B cell (primary cell): Measurements from ENCODE around the gene BMPR1A. TPM values are rescaled to one million over a fixed set of nuclear protein-coding genes. Genes with fewer than 3 reads are reported as not detected.

Experiments used
- ATAC-seq: fragments of 200-7000 bp; cut with Tn5 transposase; one replicate; pipeline ENCODE4 v1.10.0; 2021; ENCODE audit warnings: low read depth, mild to moderate bottlenecking, moderate number of reproducible peaks, moderate library complexity
- CTCF ChIA-PET: fragments of 350-600 bp; sonication (Branson Sonifier 250); formaldehyde crosslinking; loops from one replicate; lab custom pipeline; 2021; ENCODE audit warnings: antibody characterized with exemption, inconsistent platforms; lab: Charles Lee
- POLR2A ChIA-PET: fragments of 350-600 bp; sonication (Branson Sonifier 250); formaldehyde crosslinking; loops from one replicate; lab custom pipeline; 2021; ENCODE audit warnings: antibody characterized with exemption; lab: Charles Lee
- DNase-seq: peaks from one replicate; pipeline ENCODE4 v3.0.0; 2013
- H2AFZ ChIP-seq: 2 replicates; pipeline ENCODE4 v1.6.1; 2012; ENCODE audit warnings: mild to moderate bottlenecking, low read depth, low read length; ENCODE audit not compliant: insufficient read depth, poor library complexity, severe bottlenecking
- H3K27ac ChIP-seq, 2 donors: 1 replicate in 1 of 2; 2 replicates in 1 of 2; pipeline ENCODE4 v1.5.1; 2012 to 2013; ENCODE audit warnings: low read length in 2 of 2, mild to moderate bottlenecking in 2 of 2, moderate library complexity in 1 of 2
- H3K27me3 ChIP-seq, 4 experiments: fragments of 200-600 bp in 1 of 4; sonication (generic) in 1 of 4; replicated peaks in 1 of 4; 1 replicate in 2 of 4; 2 replicates in 2 of 4; pipeline versions ENCODE4 v1.6.1 to v1.7.0; 2013 to 2016; ENCODE audit warnings: low read length in 3 of 4, mild to moderate bottlenecking in 2 of 4, mixed read lengths in 1 of 4, moderate library complexity in 1 of 4; ENCODE audit not compliant: insufficient read depth in 4 of 4, control insufficient read depth in 3 of 4; ENCODE audit errors: control extremely low read depth in 1 of 4
- H3K36me3 ChIP-seq, 2 experiments: replicated peaks in 1 of 2; 1 replicate in 1 of 2; 2 replicates in 1 of 2; pipeline versions ENCODE4 v1.6.1 to v1.7.1; 2013; ENCODE audit warnings: low read length in 1 of 2; ENCODE audit not compliant: insufficient read depth in 2 of 2, control insufficient read depth in 1 of 2; ENCODE audit errors: control extremely low read depth in 1 of 2, extremely low read depth in 1 of 2
- H3K4me1 ChIP-seq, 2 donors: fragments of 200-600 bp in 1 of 2; sonication (generic) in 1 of 2; 1 replicate in 1 of 2; 2 replicates in 1 of 2; pipeline versions ENCODE4 v1.5.1 to v1.6.1; 2013 to 2017; ENCODE audit warnings: low read length in 2 of 2; ENCODE audit not compliant: control insufficient read depth in 2 of 2, insufficient read depth in 2 of 2
- H3K4me2 ChIP-seq: replicated peaks from 2 replicates; pipeline ENCODE3; 2012; ENCODE audit warnings: mild to moderate bottlenecking, low read depth, low read length; ENCODE audit not compliant: poor library complexity, severe bottlenecking
- H3K4me3 ChIP-seq, 5 experiments: fragments of 200-600 bp in 1 of 5; sonication (generic) in 1 of 5; 1 replicate in 3 of 5; 2 replicates in 2 of 5; pipeline versions ENCODE4 v1.5.1 to v1.7.0; 2011 to 2016; ENCODE audit warnings: low read length in 4 of 5, mild to moderate bottlenecking in 4 of 5, low read depth in 2 of 5, control low read depth in 1 of 5, moderate library complexity in 1 of 5; ENCODE audit not compliant: insufficient read depth in 1 of 5; ENCODE audit errors: control extremely low read depth in 1 of 5, extremely low read depth in 1 of 5
- H3K79me2 ChIP-seq: fragments of 200-600 bp; sonication (generic); one replicate; pipeline ENCODE4 v1.6.0; 2016; ENCODE audit warnings: low read length; ENCODE audit not compliant: control insufficient read depth, insufficient read depth
- H3K9ac ChIP-seq: fragments of 200-600 bp; sonication (generic); 2 replicates; pipeline ENCODE4 v1.6.1; 2017; ENCODE audit warnings: mild to moderate bottlenecking, low read length, moderate library complexity
- H3K9me3 ChIP-seq, 3 donors: one replicate each; pipeline versions ENCODE4 v1.6.1 to v1.7.1; 2013; ENCODE audit warnings: low read length in 2 of 3; ENCODE audit not compliant: control insufficient read depth in 2 of 3, insufficient read depth in 1 of 3; ENCODE audit errors: control extremely low read depth in 1 of 3
- H4K20me1 ChIP-seq: 2 replicates; pipeline ENCODE4 v1.6.0; 2012; ENCODE audit warnings: mild to moderate bottlenecking, low read length; ENCODE audit not compliant: insufficient read depth, control insufficient read depth, poor library complexity, severe bottlenecking
- H3K27ac Mint-ChIP-seq: one replicate; pipeline ENCODE4 v1.8.0; 2021; ENCODE audit warnings: mixed read lengths
- H3K27me3 Mint-ChIP-seq: one replicate; pipeline ENCODE4 v1.8.0; 2021; ENCODE audit warnings: mixed read lengths
- H3K4me1 Mint-ChIP-seq: one replicate; pipeline ENCODE4 v1.8.0; 2021; ENCODE audit warnings: mixed read lengths
- H3K4me3 Mint-ChIP-seq: one replicate; pipeline ENCODE4 v1.8.0; 2021; ENCODE audit warnings: mixed read lengths
- H3K9me3 Mint-ChIP-seq: one replicate; pipeline ENCODE4 v1.8.0; 2022; ENCODE audit warnings: mixed read lengths; ENCODE audit not compliant: insufficient read depth
- EZH2 ChIP-seq: IDR thresholded peaks from 2 replicates; pipeline ENCODE4 v1.6.1; 2012; ENCODE audit warnings: borderline replicate concordance, low read depth, mild to moderate bottlenecking, moderate library complexity, low read length; ENCODE audit not compliant: insufficient read depth, poor library complexity, severe bottlenecking
- WGBS: methylation state at CpG from one replicate; pipeline ENCODE4 v1.1.5; 2013; ENCODE audit warnings: missing lambda C conversion rate; ENCODE audit not compliant: insufficient coverage; 5-methylcytosine and 5-hydroxymethylcytosine counted together
- intact Hi-C: fragments of 100-400 bp; cut with micrococcal nuclease; formaldehyde crosslinking; loops from one replicate; pipeline ENCODE4 v1.10.0; 2022
- polyA plus RNA-seq: library from polyadenylated mRNA; depleted of rRNA; stranded (reverse); fragments of >200 nt; gene quantifications from 2 replicates; pipeline ENCODE4 v1.2.3, GENCODE V29; 2012
- total RNA-seq, 2 donors: library from RNA; stranded (reverse); fragments of 120-200 nt in 1 of 2; gene quantifications; 1 replicate in 1 of 2; 2 replicates in 1 of 2; pipeline versions ENCODE4 v1.2.3 to v1.2.4, GENCODE V29; 2013 to 2022
- TF ChIP-seq, protein P1 (sequence below): fragments of 200-600 bp; IDR thresholded peaks from one replicate; pipeline ENCODE4 v1.8.0; 2022; ENCODE audit warnings: antibody characterized with exemption, mild to moderate bottlenecking

BMPR1A gene
- total and polyA plus RNA-seq, 2 donors (not counting 1 experiment from before 2014, with no cell fraction given) = 1.9 to 15.1 TPM

DNA sequence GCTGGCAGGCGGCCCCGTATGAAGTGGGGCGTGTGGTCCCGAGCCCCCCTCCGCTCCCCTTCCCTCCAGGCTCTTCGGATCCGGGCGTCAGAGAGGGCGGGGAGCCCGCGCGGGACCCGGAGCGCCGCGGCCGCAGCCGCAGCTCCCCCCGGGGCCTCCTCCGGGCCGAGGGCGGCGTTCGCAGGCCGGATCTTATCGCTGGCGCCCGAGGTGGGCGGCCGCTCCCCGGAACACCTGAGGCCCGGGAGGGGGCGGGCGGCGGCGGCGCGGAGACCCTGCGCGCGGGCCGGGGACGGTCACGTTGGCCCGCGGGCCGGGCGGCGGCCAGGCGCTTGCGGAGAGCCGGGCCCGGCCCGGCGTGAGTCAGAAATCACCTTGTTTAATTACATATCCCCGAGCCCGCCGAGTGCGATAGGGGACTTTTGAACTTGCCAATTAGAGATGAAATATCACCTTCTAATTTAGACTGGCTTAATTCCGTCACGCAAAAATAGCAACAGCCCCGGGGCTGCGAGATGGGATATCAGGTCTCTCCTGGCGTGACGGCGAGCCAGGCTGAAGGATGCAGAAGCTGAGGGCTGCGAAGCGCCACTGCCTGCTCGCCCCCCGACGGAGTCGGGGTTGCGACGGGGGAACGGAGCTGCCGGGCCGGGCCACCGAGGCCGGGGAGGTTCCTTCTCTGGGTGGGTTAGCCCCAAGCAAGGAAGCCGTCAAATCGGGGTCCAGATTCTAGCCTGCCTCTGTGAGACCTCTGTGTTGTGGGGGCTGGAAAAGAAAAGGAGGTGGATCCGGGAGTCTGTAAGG lies 44.7 kb upstream of the BMPR1A start:
- ATAC-seq = peak; percentile 51
- 1% methylated on average over 82 of the region's 82 CpGs for WGBS
- Histone ChIP-seq H3K4me1 (peaks cover 9 to 14% of the 10 kb centered on the region in 2 donors), H3K4me3 (peak overlapping the region; percentile 30 to 83 (median 69)), H3K4me2 (peak overlapping the region; percentile 82), H3K79me2 (no peaks in the 10 kb centered on the region), H3K9ac (peak overlapping the region; percentile 72), H4K20me1 (no peaks in the 10 kb centered on the region), H2AFZ (peak overlapping the region; percentile 100), H3K36me3 (no peaks in the 10 kb centered on the region), H3K27me3 (peaks cover 0 to 3% (median under 1%) of the 10 kb centered on the region in 4 experiments), H3K9me3 (peaks cover 0 to 9% (median 0%) of the 10 kb centered on the region in 3 donors), H3K27ac (peak overlapping the region; percentile 73 to 88)
- intact Hi-C loops = loop anchor here (1.0 to 2.0 kb wide), 6 partner anchors 45 to 383 kb away; partner anchors contain the start of genes BMPR1A, GLUD1, SHLD2 and WAPL
- POLR2A ChIA-PET = interaction anchor here (0.6 to 1.4 kb wide), 3 partner anchors 41 to 97 kb away, joined by 3 to 10 read pairs (median 3); no protein-coding TSS in a partner anchor
- TF ChIP-seq, protein P1, sequence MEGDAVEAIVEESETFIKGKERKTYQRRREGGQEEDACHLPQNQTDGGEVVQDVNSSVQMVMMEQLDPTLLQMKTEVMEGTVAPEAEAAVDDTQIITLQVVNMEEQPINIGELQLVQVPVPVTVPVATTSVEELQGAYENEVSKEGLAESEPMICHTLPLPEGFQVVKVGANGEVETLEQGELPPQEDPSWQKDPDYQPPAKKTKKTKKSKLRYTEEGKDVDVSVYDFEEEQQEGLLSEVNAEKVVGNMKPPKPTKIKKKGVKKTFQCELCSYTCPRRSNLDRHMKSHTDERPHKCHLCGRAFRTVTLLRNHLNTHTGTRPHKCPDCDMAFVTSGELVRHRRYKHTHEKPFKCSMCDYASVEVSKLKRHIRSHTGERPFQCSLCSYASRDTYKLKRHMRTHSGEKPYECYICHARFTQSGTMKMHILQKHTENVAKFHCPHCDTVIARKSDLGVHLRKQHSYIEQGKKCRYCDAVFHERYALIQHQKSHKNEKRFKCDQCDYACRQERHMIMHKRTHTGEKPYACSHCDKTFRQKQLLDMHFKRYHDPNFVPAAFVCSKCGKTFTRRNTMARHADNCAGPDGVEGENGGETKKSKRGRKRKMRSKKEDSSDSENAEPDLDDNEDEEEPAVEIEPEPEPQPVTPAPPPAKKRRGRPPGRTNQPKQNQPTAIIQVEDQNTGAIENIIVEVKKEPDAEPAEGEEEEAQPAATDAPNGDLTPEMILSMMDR = no peak
- no peak for TF ChIP-seq EZH2
- Mint-ChIP-seq H3K9me3 (no peaks in the 10 kb centered on the region), H3K4me3 (peak overlapping the region; percentile 95), H3K4me1 (peaks cover 11% of the 10 kb centered on the region), H3K27me3 (no peaks in the 10 kb centered on the region), H3K27ac (peak overlapping the region; percentile 99)
- DNase-seq = peak; percentile 75
- CTCF ChIA-PET = interaction anchor here (1.0 to 1.9 kb wide), 7 partner anchors 23 to 259 kb away, joined by 3 to 12 read pairs (median 4); partner anchors contain the start of gene BMPR1A
